Measurements from ENCODE around the gene SGF29. TPM values are rescaled to one million over a fixed set of nuclear protein-coding genes. Genes with fewer than 3 reads are reported as not detected.

The SGF29 gene
- total RNA-seq, 3 donors from 2014 or later = 28.5 to 35.8 (median 28.8) TPM

GRCh38 chr16:28511801-28512789, 41.6 kb upstream of the SGF29 start:
- Histone ChIP-seq H3K4me3 (no peak overlapping the region), H3K27me3 (no peaks in the 10 kb centered on the region), H3K9me3 (no peaks in the 10 kb centered on the region), H3K4me1 (no peaks in the 10 kb centered on the region), H3K36me3 (no peaks in the 10 kb centered on the region), H3K27ac (no peak overlapping the region)
- intact Hi-C loops (cut with DNase I; ENCODE audit: low total_unique reads) = no loop called here
- no peak for TF ChIP-seq CTCF (IDR thresholded peaks at IDR 0.05)
- no peak for TF ChIP-seq POLR2AphosphoS5 (IDR thresholded peaks at IDR 0.05)
- TF ChIP-seq POLR2A (IDR thresholded peaks at IDR 0.05) = no peak
- no peak for DNase-seq (ENCODE audit: low spot score in 2 of 2)

- no peak for DNase-seq (ENCODE audit: low spot score in 2 of 2)
- no peak overlapping the region for H3K4me3 ChIP-seq
- TF ChIP-seq POLR2A (IDR thresholded peaks at IDR 0.05) = no peak
- TF ChIP-seq POLR2AphosphoS5 (IDR thresholded peaks at IDR 0.05) = no peak
- no peak for TF ChIP-seq CTCF (IDR thresholded peaks at IDR 0.05)
These were observed 40.1 kb upstream of the SGF29 start for GRCh38 chr16:28513484-28514181.

GRCh38 chr16:28514246-28514645, 39.5 kb upstream of the SGF29 start:
- Histone ChIP-seq H3K36me3 (no peaks in the 10 kb centered on the region), H3K4me1 (no peaks in the 10 kb centered on the region), H3K27ac (no peak overlapping the region), H3K27me3 (no peaks in the 10 kb centered on the region), H3K4me3 (no peak overlapping the region), H3K9me3 (no peaks in the 10 kb centered on the region)
- intact Hi-C loops (cut with DNase I; ENCODE audit: low total_unique reads) = no loop called here
- no peak for DNase-seq (ENCODE audit: low spot score in 2 of 2)
- TF ChIP-seq POLR2AphosphoS5 (IDR thresholded peaks at IDR 0.05) (no peak), CTCF (IDR thresholded peaks at IDR 0.05) (no peak), POLR2A (IDR thresholded peaks at IDR 0.05) (no peak)

More at GRCh38 chr16:28513484-28514181, 40.1 kb upstream of the SGF29 start:
- Histone ChIP-seq H3K9me3 (no peaks in the 10 kb centered on the region), H3K27ac (no peak overlapping the region), H3K27me3 (no peaks in the 10 kb centered on the region), H3K4me1 (no peaks in the 10 kb centered on the region), H3K36me3 (no peaks in the 10 kb centered on the region)
- intact Hi-C loops (cut with DNase I; ENCODE audit: low total_unique reads) = no loop called here

GRCh38 chr16:28520672-28521071, 33.0 kb upstream of the SGF29 start:
- no peak for TF ChIP-seq POLR2A (IDR thresholded peaks at IDR 0.05)
- no peak for TF ChIP-seq POLR2AphosphoS5 (IDR thresholded peaks at IDR 0.05)
- intact Hi-C loops (cut with DNase I; ENCODE audit: low total_unique reads) = no loop called here

GRCh38 chr16:28521436-28521835, 32.3 kb upstream of the SGF29 start:
- TF ChIP-seq POLR2AphosphoS5 (IDR thresholded peaks at IDR 0.05) (no peak), POLR2A (IDR thresholded peaks at IDR 0.05) (no peak), CTCF (IDR thresholded peaks at IDR 0.05) (no peak)
- no peak for DNase-seq (ENCODE audit: low spot score in 2 of 2)
- H3K4me3 ChIP-seq = no peak overlapping the region
- peaks cover 0 to 6% of the 10 kb centered on the region in 2 donors for H3K4me1 ChIP-seq
- no peaks in the 10 kb centered on the region for H3K27me3 ChIP-seq
- no peaks in the 10 kb centered on the region for H3K36me3 ChIP-seq
- no peak overlapping the region for H3K27ac ChIP-seq
- intact Hi-C loops (cut with DNase I; ENCODE audit: low total_unique reads) = no loop called here
- no peaks in the 10 kb centered on the region for H3K9me3 ChIP-seq

More at GRCh38 chr16:28520672-28521071, 33.0 kb upstream of the SGF29 start:
- Histone ChIP-seq H3K9me3 (no peaks in the 10 kb centered on the region), H3K36me3 (no peaks in the 10 kb centered on the region), H3K4me3 (no peak overlapping the region), H3K4me1 (peaks cover 0 to 6% of the 10 kb centered on the region in 2 donors), H3K27me3 (no peaks in the 10 kb centered on the region), H3K27ac (no peak overlapping the region)
- DNase-seq (ENCODE audit: low spot score in 2 of 2) = no peak

Data from breast epithelium (tissue), 4 donors.